Naive thymus-derived CD8-positive, alpha-beta T cell (primary cell): ENCODE measurements around the gene CNNM1. TPM values are rescaled to one million over a fixed set of nuclear protein-coding genes. Genes with fewer than 3 reads are reported as not detected.

Experiments used
- ATAC-seq, 2 donors: fragments of 150-1000 bp; cut with Tn5 transposase in 1 of 2; sonication (Bioruptor Pico), chemical (Tn5 transposase) in 1 of 2; 1 replicate in 1 of 2; 2 replicates in 1 of 2; pipeline ENCODE4 v1.10.0; 2021; ENCODE audit warnings: mild to moderate bottlenecking in 2 of 2, moderate library complexity in 2 of 2
- POLR2A ChIA-PET: fragments of 350-600 bp; sonication (Branson Sonifier 250); formaldehyde crosslinking; loops from one replicate; lab custom pipeline; 2021; ENCODE audit warnings: antibody characterized with exemption; lab: Charles Lee
- DNase-seq, 10 donors: peaks; one replicate each; pipeline versions ENCODE4 v3.0.0 to v3.0.0-alpha.2; 2020 to 2022
- H3K27ac Mint-ChIP-seq, 10 donors: one replicate each; pipeline ENCODE4 v1.8.0; 2020 to 2022; ENCODE audit warnings: mild to moderate bottlenecking in 10 of 10, mixed read lengths in 10 of 10, moderate library complexity in 4 of 10, inconsistent platforms in 1 of 10
- H3K27me3 Mint-ChIP-seq, 5 donors: one replicate each; pipeline ENCODE4 v1.8.0; 2021 to 2022; ENCODE audit warnings: mixed read lengths in 5 of 5
- H3K36me3 Mint-ChIP-seq, 3 donors: one replicate each; pipeline ENCODE4 v1.8.0; 2020 to 2022; ENCODE audit warnings: mixed read lengths in 3 of 3, mild to moderate bottlenecking in 2 of 3, inconsistent platforms in 1 of 3
- H3K4me1 Mint-ChIP-seq, 4 donors: one replicate each; pipeline ENCODE4 v1.8.0; 2021 to 2022; ENCODE audit warnings: mixed read lengths in 4 of 4
- H3K4me3 Mint-ChIP-seq, 10 donors: one replicate each; pipeline ENCODE4 v1.8.0; 2020 to 2022; ENCODE audit warnings: mild to moderate bottlenecking in 10 of 10, mixed read lengths in 10 of 10, moderate library complexity in 6 of 10, inconsistent platforms in 1 of 10
- H3K9me3 Mint-ChIP-seq, 9 donors: one replicate each; pipeline ENCODE4 v1.8.0; 2020 to 2022; ENCODE audit warnings: mixed read lengths in 9 of 9, mild to moderate bottlenecking in 3 of 9, inconsistent platforms in 1 of 9, moderate library complexity in 1 of 9
- polyA plus RNA-seq, 3 donors: library from polyadenylated mRNA; unstranded; fragments of 300-500 nt; fragmentation: Illumina TruSeq; gene quantifications; one replicate each; pipeline ENCODE4 v1.2.3, GENCODE V29; 2021
- total RNA-seq, 8 experiments: library from RNA in 2 of 8; stranded (reverse) in 2 of 8; gene quantifications; one replicate each; pipeline ENCODE4 v1.2.3 and lab custom pipeline; 2021 to 2026

The CNNM1 gene
- total RNA-seq = under 1 TPM; 0.49 to 0.55 TPM
- under 1 TPM in 1 of 3 donors, not detected in 2; 0.13 TPM for polyA plus RNA-seq
- 0.49 to 1.9 (median 0.68) reads per million in 6 experiments for total RNA-seq (lab: John Stamatoyannopoulos, UW)

GRCh38 chr10:99329304-99329553 lies at the start of gene CNNM1:
CNNM1 (plus strand) TSS chr10:99329356; CDS start chr10:99329388, 32 bp downstream.
- Mint-ChIP-seq H3K4me3 (peak within 1 kb of the TSS; percentile 26 to 85 (median 64)), H3K27me3 (peaks cover 20 to 46% (median 32%) of the 10 kb centered on the region in 5 donors), H3K27ac (no peak within 1 kb of the TSS), H3K36me3 (peaks cover 0 to 5% (median 3%) of the 10 kb centered on the region in 3 donors), H3K9me3 (peaks cover 0 to 2% (median 0%) of the 10 kb centered on the region in 9 donors), H3K4me1 (peaks cover 5 to 15% (median 13%) of the 10 kb centered on the region in 4 donors)
- ATAC-seq (peak; percentile 60 to 77), DNase-seq (peak in 2 of 10 donors; percentile 1 to 12)
- POLR2A ChIA-PET = no interaction called here

- H3K4me1 Mint-ChIP-seq = no peaks in the 10 kb centered on the region
- no peak overlapping the region for H3K27ac Mint-ChIP-seq
- H3K9me3 Mint-ChIP-seq = peaks cover 0 to 19% (median 8%) of the 10 kb centered on the region in 9 donors
- POLR2A ChIA-PET = no interaction called here
- DNase-seq (no peak), ATAC-seq (no peak)
- H3K27me3 Mint-ChIP-seq = peaks cover 12 to 29% (median 17%) of the 10 kb centered on the region in 5 donors
- H3K4me3 Mint-ChIP-seq = no peak overlapping the region
- peaks cover 0 to 5% (median 0%) of the 10 kb centered on the region in 3 donors for H3K36me3 Mint-ChIP-seq
Measured at GRCh38 chr10:99279626-99280111, 49.5 kb upstream of the CNNM1 start.

GRCh38 chr10:99280472-99280871 lies 48.7 kb upstream of the CNNM1 start:
- Mint-ChIP-seq H3K27me3 (peaks cover 12 to 29% (median 15%) of the 10 kb centered on the region in 5 donors), H3K36me3 (peaks cover 0 to 5% (median 0%) of the 10 kb centered on the region in 3 donors), H3K4me3 (no peak overlapping the region), H3K4me1 (no peaks in the 10 kb centered on the region), H3K27ac (no peak overlapping the region), H3K9me3 (peaks cover 0 to 19% (median 8%) of the 10 kb centered on the region in 9 donors)
- ATAC-seq = no peak
- POLR2A ChIA-PET = no interaction called here
- no peak for DNase-seq

- peaks cover 2 to 16% (median 11%) of the 10 kb centered on the region in 5 donors for H3K27me3 Mint-ChIP-seq
- H3K4me3 Mint-ChIP-seq = no peak overlapping the region
- no peak overlapping the region for H3K27ac Mint-ChIP-seq
- ATAC-seq (no peak), DNase-seq (no peak)
- H3K36me3 Mint-ChIP-seq = peaks cover 0 to 5% (median 0%) of the 10 kb centered on the region in 3 donors
- H3K4me1 Mint-ChIP-seq = no peaks in the 10 kb centered on the region
- POLR2A ChIA-PET = no interaction called here
- H3K9me3 Mint-ChIP-seq = peaks cover 0 to 19% (median 8%) of the 10 kb centered on the region in 9 donors
Measured at GRCh38 chr10:99285881-99286280, 43.3 kb upstream of the CNNM1 start.

GRCh38 chr10:99290306-99290705 lies 38.9 kb upstream of the CNNM1 start:
- POLR2A ChIA-PET = no interaction called here
- Mint-ChIP-seq H3K27ac (no peak overlapping the region), H3K4me3 (no peak overlapping the region), H3K4me1 (no peaks in the 10 kb centered on the region), H3K27me3 (peaks cover 0 to 15% (median 8%) of the 10 kb centered on the region in 5 donors), H3K9me3 (no peaks in the 10 kb centered on the region), H3K36me3 (no peaks in the 10 kb centered on the region)
- no peak for ATAC-seq
- DNase-seq = no peak

GRCh38 chr10:99292159-99292558 lies 37.0 kb upstream of the CNNM1 start:
- DNase-seq (no peak), ATAC-seq (no peak)
- Mint-ChIP-seq H3K4me1 (no peaks in the 10 kb centered on the region), H3K36me3 (no peaks in the 10 kb centered on the region), H3K4me3 (no peak overlapping the region), H3K9me3 (no peaks in the 10 kb centered on the region), H3K27ac (no peak overlapping the region), H3K27me3 (peaks cover 0 to 12% (median 3%) of the 10 kb centered on the region in 5 donors)
- POLR2A ChIA-PET = no interaction called here

GRCh38 chr10:99296605-99297004 lies 32.6 kb upstream of the CNNM1 start:
- DNase-seq (no peak), ATAC-seq (no peak)
- H3K4me3 Mint-ChIP-seq = no peak overlapping the region
- POLR2A ChIA-PET = no interaction called here
- H3K4me1 Mint-ChIP-seq = no peaks in the 10 kb centered on the region
- no peaks in the 10 kb centered on the region for H3K36me3 Mint-ChIP-seq
- no peak overlapping the region for H3K27ac Mint-ChIP-seq
- H3K9me3 Mint-ChIP-seq = no peaks in the 10 kb centered on the region
- peaks cover 0 to 12% (median 8%) of the 10 kb centered on the region in 5 donors for H3K27me3 Mint-ChIP-seq

GRCh38 chr10:99297033-99297432 lies 32.1 kb upstream of the CNNM1 start:
- POLR2A ChIA-PET = no interaction called here
- ATAC-seq = peak in 1 of 2 donors; percentile 18
- Mint-ChIP-seq H3K27me3 (peaks cover 0 to 13% (median 11%) of the 10 kb centered on the region in 5 donors), H3K27ac (peak overlapping the region in 1 of 10 donors; percentile 3), H3K4me1 (no peaks in the 10 kb centered on the region), H3K9me3 (no peaks in the 10 kb centered on the region), H3K4me3 (no peak overlapping the region), H3K36me3 (no peaks in the 10 kb centered on the region)
- DNase-seq = no peak

GRCh38 chr10:99303899-99304861 lies 25.0 kb upstream of the CNNM1 start:
- ATAC-seq (no peak), DNase-seq (no peak)
- Mint-ChIP-seq H3K4me3 (no peak overlapping the region), H3K27me3 (peaks cover 1 to 44% (median 19%) of the 10 kb centered on the region in 5 donors), H3K9me3 (peaks cover 0 to 24% (median 12%) of the 10 kb centered on the region in 9 donors), H3K4me1 (no peaks in the 10 kb centered on the region), H3K27ac (peak overlapping the region in 1 of 10 donors; percentile 66), H3K36me3 (peaks cover 0 to 11% (median 0%) of the 10 kb centered on the region in 3 donors)
- POLR2A ChIA-PET = no interaction called here

GRCh38 chr10:99304862-99305229 lies 24.3 kb upstream of the CNNM1 start:
- no peak for ATAC-seq
- Mint-ChIP-seq H3K27me3 (peaks cover 1 to 38% (median 12%) of the 10 kb centered on the region in 5 donors), H3K4me1 (no peaks in the 10 kb centered on the region), H3K4me3 (no peak overlapping the region), H3K36me3 (peaks cover 0 to 14% (median 0%) of the 10 kb centered on the region in 3 donors), H3K27ac (no peak overlapping the region), H3K9me3 (peaks cover 2 to 27% (median 15%) of the 10 kb centered on the region in 9 donors)
- no peak for DNase-seq
- POLR2A ChIA-PET = no interaction called here

- POLR2A ChIA-PET = no interaction called here
- Mint-ChIP-seq H3K9me3 (peaks cover 3 to 24% (median 17%) of the 10 kb centered on the region in 9 donors), H3K4me3 (no peak overlapping the region), H3K4me1 (no peaks in the 10 kb centered on the region), H3K36me3 (peaks cover 0 to 16% (median 0%) of the 10 kb centered on the region in 3 donors), H3K27ac (no peak overlapping the region), H3K27me3 (peaks cover 3 to 17% (median 8%) of the 10 kb centered on the region in 5 donors)
- DNase-seq (no peak), ATAC-seq (no peak)
Measured at GRCh38 chr10:99312501-99312900, 16.7 kb upstream of the CNNM1 start.

- H3K27ac Mint-ChIP-seq = no peak overlapping the region
- peaks cover 0 to 1% (median 0%) of the 10 kb centered on the region in 9 donors for H3K9me3 Mint-ChIP-seq
- ATAC-seq (no peak), DNase-seq (no peak)
- peaks cover 12 to 25% (median 15%) of the 10 kb centered on the region in 5 donors for H3K27me3 Mint-ChIP-seq
- no peaks in the 10 kb centered on the region for H3K4me1 Mint-ChIP-seq
- no peaks in the 10 kb centered on the region for H3K36me3 Mint-ChIP-seq
- H3K4me3 Mint-ChIP-seq = no peak overlapping the region
- POLR2A ChIA-PET = no interaction called here
Measured at GRCh38 chr10:99315853-99316252, 13.3 kb upstream of the CNNM1 start.

GRCh38 chr10:99316374-99316773 lies 12.8 kb upstream of the CNNM1 start:
- Mint-ChIP-seq H3K4me1 (no peaks in the 10 kb centered on the region), H3K4me3 (no peak overlapping the region), H3K27ac (no peak overlapping the region), H3K36me3 (no peaks in the 10 kb centered on the region), H3K9me3 (peaks cover 0 to 1% (median 0%) of the 10 kb centered on the region in 9 donors), H3K27me3 (peaks cover 12 to 27% (median 15%) of the 10 kb centered on the region in 5 donors)
- ATAC-seq = no peak
- DNase-seq = no peak
- POLR2A ChIA-PET = no interaction called here
